Tibial artery (tissue), 4 donors: ENCODE data around the gene TMEM164.

ENCODE experiments used
- DNase-seq, 2 donors: peaks; one replicate each; pipeline ENCODE4 v3.0.0-alpha.2; 2019
- H3K27ac ChIP-seq, 2 donors: fragments of 200-600 bp; sonication (generic) in 1 of 2; 1 replicate in 1 of 2; 2 replicates in 1 of 2; pipeline ENCODE4 v1.5.1; 2018 to 2019; ENCODE audit warnings: mild to moderate bottlenecking in 1 of 2
- H3K27me3 ChIP-seq, 2 donors: fragments of 200-600 bp; sonication (generic) in 1 of 2; one replicate each; pipeline versions ENCODE4 v1.5.1 to v1.6.0; 2016 to 2019
- H3K36me3 ChIP-seq, 3 donors: fragments of 200-600 bp; sonication (generic) in 2 of 3; one replicate each; pipeline ENCODE4 v1.5.1; 2016 to 2019; ENCODE audit warnings: mild to moderate bottlenecking in 2 of 3
- H3K4me1 ChIP-seq, 4 donors: fragments of 200-600 bp; sonication (generic) in 2 of 4; 1 replicate in 3 of 4; 2 replicates in 1 of 4; pipeline ENCODE4 v1.5.1; 2016 to 2019
- H3K4me3 ChIP-seq, 2 donors: fragments of 200-600 bp; sonication (generic) in 1 of 2; 1 replicate in 1 of 2; 2 replicates in 1 of 2; pipeline ENCODE4 v1.5.1; 2018 to 2019; ENCODE audit warnings: mild to moderate bottlenecking in 2 of 2
- H3K9me3 ChIP-seq, 3 donors: fragments of 200-600 bp; sonication (generic) in 1 of 3; one replicate each; pipeline ENCODE4 v1.5.1; 2016 to 2019
- CTCF ChIP-seq, 2 experiments: fragments of 200-600 bp in 1 of 2; fragments of 450-650 bp in 1 of 2; IDR thresholded peaks; one replicate each; pipeline ENCODE4 v1.5.1; 2017 to 2019; ENCODE audit warnings: antibody characterized with exemption in 2 of 2, mild to moderate bottlenecking in 1 of 2, moderate library complexity in 1 of 2
- intact Hi-C: fragments of 100-400 bp; cut with DNase I; formaldehyde crosslinking; loops from one replicate; pipeline ENCODE4 v1.15.0; 2023; ENCODE audit warnings: low total_unique reads

Gene TMEM164

GRCh38 chrX:110118530-110118929, 115.6 kb downstream of the TMEM164 start:
- DNase-seq, result no peak
- no peak overlapping the region for H3K27ac ChIP-seq
- TF ChIP-seq CTCF (IDR thresholded peaks at IDR 0.05), result no peak
- intact Hi-C loops, result no loop called here
- H3K4me1 ChIP-seq, result peaks cover 0 to 13% (median 3%) of the 10 kb centered on the region in 4 donors
- H3K9me3 ChIP-seq, result no peaks in the 10 kb centered on the region
- no peak overlapping the region for H3K4me3 ChIP-seq
- no peaks in the 10 kb centered on the region for H3K27me3 ChIP-seq
- no peaks in the 10 kb centered on the region for H3K36me3 ChIP-seq

- intact Hi-C loops, result no loop called here
- Histone ChIP-seq H3K27me3 (no peaks in the 10 kb centered on the region), H3K4me3 (no peak overlapping the region), H3K36me3 (no peaks in the 10 kb centered on the region), H3K9me3 (no peaks in the 10 kb centered on the region), H3K27ac (peak overlapping the region; percentile 63 to 66), H3K4me1 (peaks cover 0 to 13% (median 3%) of the 10 kb centered on the region in 4 donors)
- no peak for DNase-seq
- no peak for TF ChIP-seq CTCF (IDR thresholded peaks at IDR 0.05)
Measured at GRCh38 chrX:110119480-110119879, 116.6 kb downstream of the TMEM164 start.

GRCh38 chrX:110120025-110120424, 117.1 kb downstream of the TMEM164 start:
- H3K9me3 ChIP-seq, result no peaks in the 10 kb centered on the region
- no peaks in the 10 kb centered on the region for H3K27me3 ChIP-seq
- no peak for TF ChIP-seq CTCF (IDR thresholded peaks at IDR 0.05)
- peak overlapping the region; percentile 63 to 66 for H3K27ac ChIP-seq
- no peak overlapping the region for H3K4me3 ChIP-seq
- no peaks in the 10 kb centered on the region for H3K36me3 ChIP-seq
- peaks cover 0 to 13% (median 3%) of the 10 kb centered on the region in 4 donors for H3K4me1 ChIP-seq
- intact Hi-C loops, result no loop called here
- DNase-seq, result peak; percentile 25 to 68

GRCh38 chrX:110123331-110123782, 120.4 kb downstream of the TMEM164 start:
- no peak overlapping the region for H3K27ac ChIP-seq
- no peak for TF ChIP-seq CTCF (IDR thresholded peaks at IDR 0.05)
- H3K36me3 ChIP-seq, result no peaks in the 10 kb centered on the region
- no peak for DNase-seq
- H3K4me3 ChIP-seq, result no peak overlapping the region
- H3K9me3 ChIP-seq, result no peaks in the 10 kb centered on the region
- H3K4me1 ChIP-seq, result peaks cover 0 to 19% (median 3%) of the 10 kb centered on the region in 4 donors
- H3K27me3 ChIP-seq, result no peaks in the 10 kb centered on the region
- intact Hi-C loops, result no loop called here

- no peak overlapping the region for H3K4me3 ChIP-seq
- DNase-seq, result no peak
- TF ChIP-seq CTCF (IDR thresholded peaks at IDR 0.05), result no peak
- no peaks in the 10 kb centered on the region for H3K27me3 ChIP-seq
- H3K36me3 ChIP-seq, result no peaks in the 10 kb centered on the region
- H3K9me3 ChIP-seq, result no peaks in the 10 kb centered on the region
- intact Hi-C loops, result no loop called here
- H3K4me1 ChIP-seq, result peaks cover 0 to 7% (median 0%) of the 10 kb centered on the region in 4 donors
- H3K27ac ChIP-seq, result no peak overlapping the region
Measured at GRCh38 chrX:110125446-110126162, 122.7 kb downstream of the TMEM164 start.
